EH (cell line): Measurements from ENCODE around the gene TJP1.
"Not testable (repeated sequence)": the region's sequence is repeated elsewhere in the genome, so short reads cannot be mapped to it uniquely, and the experiment has no call there.

Experiments
- DNase-seq: peaks from one replicate; pipeline ENCODE4 v3.0.0-alpha.2; 2015; ENCODE audit warnings: low read depth

Gene TJP1

GRCh38 chr15:29756358-29757267 is 65.7 kb downstream of the TJP1 start:
- no peak for DNase-seq

- not testable (repeated sequence) for DNase-seq
These were observed 68.3 kb downstream of the TJP1 start for GRCh38 chr15:29754009-29754408.

GRCh38 chr15:29753506-29753905 is 68.8 kb downstream of the TJP1 start:
- DNase-seq: no peak

GRCh38 chr15:29750754-29751153 is 71.5 kb downstream of the TJP1 start:
- DNase-seq: peak; percentile 40

- DNase-seq: peak; percentile 13
These were observed 72.7 kb downstream of the TJP1 start for GRCh38 chr15:29749365-29750086.

GRCh38 chr15:29747837-29748417 is 74.3 kb downstream of the TJP1 start:
- DNase-seq: peak; percentile 26

GRCh38 chr15:29743475-29743874 is 78.8 kb downstream of the TJP1 start:
- DNase-seq: no peak

- peak; percentile 9 for DNase-seq
These were observed 81.5 kb downstream of the TJP1 start for GRCh38 chr15:29740692-29741311.

GRCh38 chr15:29736744-29737020 is 85.6 kb downstream of the TJP1 start:
- peak; percentile 57 for DNase-seq

GRCh38 chr15:29736012-29736743 is 86.1 kb downstream of the TJP1 start:
- no peak for DNase-seq

- peak; percentile 18 for DNase-seq
These were observed 87.2 kb downstream of the TJP1 start for GRCh38 chr15:29734917-29735572.

- peak; percentile 69 for DNase-seq
These were observed 90.4 kb downstream of the TJP1 start for GRCh38 chr15:29731865-29732264.

- not testable (repeated sequence) for DNase-seq
These were observed 91.8 kb downstream of the TJP1 start for GRCh38 chr15:29730471-29730870.

- no peak for DNase-seq
These were observed 93.8 kb downstream of the TJP1 start for GRCh38 chr15:29728418-29728817.

- no peak for DNase-seq
These were observed 94.4 kb downstream of the TJP1 start for GRCh38 chr15:29727871-29728270.

GRCh38 chr15:29726553-29726952 is 95.7 kb downstream of the TJP1 start:
- no peak for DNase-seq

- no peak for DNase-seq
These were observed 98.2 kb downstream of the TJP1 start for GRCh38 chr15:29724026-29724425.

GRCh38 chr15:29713784-29714183 is 108.5 kb downstream of the TJP1 start:
- no peak for DNase-seq

- no peak for DNase-seq
These were observed 110.0 kb downstream of the TJP1 start for GRCh38 chr15:29712149-29712885.

- no peak for DNase-seq
These were observed 110.7 kb downstream of the TJP1 start for GRCh38 chr15:29711531-29711930.

GRCh38 chr15:29708519-29708918 is 113.7 kb downstream of the TJP1 start:
- DNase-seq: no peak
